GM10266 (cell line): ENCODE measurements around the gene CACNA1I.

Source experiments
- DNase-seq: peaks from one replicate; pipeline ENCODE4 v3.0.0; 2012; ENCODE audit errors: extremely low spot score
- TF ChIP-seq, protein P1 (sequence below): IDR thresholded peaks from 2 replicates; pipeline ENCODE4 v1.5.1; 2012; ENCODE audit warnings: mild to moderate bottlenecking, low read depth; ENCODE audit not compliant: control insufficient read depth, insufficient read depth; ENCODE audit errors: missing control alignments

CACNA1I gene

DNA sequence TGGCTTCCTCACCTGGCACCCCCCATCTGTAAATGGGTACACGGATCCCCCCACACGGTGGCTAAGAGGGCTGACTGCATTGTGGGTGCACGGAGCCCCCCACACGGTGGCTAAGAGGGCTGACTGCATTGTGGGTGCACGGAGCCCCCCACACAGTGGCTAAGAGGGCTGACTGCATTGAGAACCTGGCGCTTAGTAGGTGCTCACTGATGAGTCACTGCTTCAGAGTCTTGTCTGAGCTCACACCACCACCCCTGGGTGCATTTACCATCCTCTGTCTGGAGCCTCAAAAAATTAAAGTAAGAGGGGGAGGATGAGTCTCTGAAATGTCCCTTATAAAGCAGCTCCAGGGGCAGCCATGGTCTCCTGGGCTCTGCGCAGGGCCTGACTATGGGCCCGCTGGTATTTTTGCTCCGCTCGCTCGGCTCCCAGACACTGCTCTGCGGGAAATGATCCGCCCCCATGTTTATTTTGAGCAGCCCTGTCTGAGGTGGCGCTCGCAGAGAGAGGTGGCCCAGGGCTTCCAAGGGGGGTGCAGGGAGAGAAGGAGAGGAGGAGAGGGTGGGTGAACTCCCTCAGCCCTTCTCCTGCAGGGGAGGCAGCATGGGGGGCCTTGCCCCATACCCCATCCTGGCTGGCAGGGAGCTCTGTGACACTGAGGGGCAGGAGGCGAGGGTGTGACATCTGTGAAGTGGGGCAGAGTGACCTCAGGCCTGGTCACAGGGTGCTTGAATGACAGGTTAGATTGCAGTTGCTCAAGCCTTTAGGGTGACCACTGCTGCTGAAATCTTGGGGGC, 82.6 kb downstream of the CACNA1I start:
- TF ChIP-seq, protein P1, sequence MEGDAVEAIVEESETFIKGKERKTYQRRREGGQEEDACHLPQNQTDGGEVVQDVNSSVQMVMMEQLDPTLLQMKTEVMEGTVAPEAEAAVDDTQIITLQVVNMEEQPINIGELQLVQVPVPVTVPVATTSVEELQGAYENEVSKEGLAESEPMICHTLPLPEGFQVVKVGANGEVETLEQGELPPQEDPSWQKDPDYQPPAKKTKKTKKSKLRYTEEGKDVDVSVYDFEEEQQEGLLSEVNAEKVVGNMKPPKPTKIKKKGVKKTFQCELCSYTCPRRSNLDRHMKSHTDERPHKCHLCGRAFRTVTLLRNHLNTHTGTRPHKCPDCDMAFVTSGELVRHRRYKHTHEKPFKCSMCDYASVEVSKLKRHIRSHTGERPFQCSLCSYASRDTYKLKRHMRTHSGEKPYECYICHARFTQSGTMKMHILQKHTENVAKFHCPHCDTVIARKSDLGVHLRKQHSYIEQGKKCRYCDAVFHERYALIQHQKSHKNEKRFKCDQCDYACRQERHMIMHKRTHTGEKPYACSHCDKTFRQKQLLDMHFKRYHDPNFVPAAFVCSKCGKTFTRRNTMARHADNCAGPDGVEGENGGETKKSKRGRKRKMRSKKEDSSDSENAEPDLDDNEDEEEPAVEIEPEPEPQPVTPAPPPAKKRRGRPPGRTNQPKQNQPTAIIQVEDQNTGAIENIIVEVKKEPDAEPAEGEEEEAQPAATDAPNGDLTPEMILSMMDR: no peak
- no peak for DNase-seq

DNA sequence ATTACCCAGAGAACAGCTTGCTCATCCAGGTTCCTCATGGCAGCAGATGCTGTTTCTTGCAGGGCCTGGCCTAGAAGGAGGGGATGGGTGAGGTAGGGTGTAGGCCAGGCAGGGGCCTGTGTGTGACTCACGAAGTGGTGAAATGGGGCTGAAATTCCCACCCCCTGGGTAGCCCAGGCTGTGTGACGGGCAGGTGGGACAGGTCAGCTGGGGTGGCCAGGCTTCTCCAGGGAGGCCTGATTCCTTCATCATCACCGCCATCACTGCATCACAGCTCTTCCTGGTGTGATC, 83.2 kb downstream of the CACNA1I start:
- TF ChIP-seq, protein P1: no peak
- DNase-seq: no peak

DNA sequence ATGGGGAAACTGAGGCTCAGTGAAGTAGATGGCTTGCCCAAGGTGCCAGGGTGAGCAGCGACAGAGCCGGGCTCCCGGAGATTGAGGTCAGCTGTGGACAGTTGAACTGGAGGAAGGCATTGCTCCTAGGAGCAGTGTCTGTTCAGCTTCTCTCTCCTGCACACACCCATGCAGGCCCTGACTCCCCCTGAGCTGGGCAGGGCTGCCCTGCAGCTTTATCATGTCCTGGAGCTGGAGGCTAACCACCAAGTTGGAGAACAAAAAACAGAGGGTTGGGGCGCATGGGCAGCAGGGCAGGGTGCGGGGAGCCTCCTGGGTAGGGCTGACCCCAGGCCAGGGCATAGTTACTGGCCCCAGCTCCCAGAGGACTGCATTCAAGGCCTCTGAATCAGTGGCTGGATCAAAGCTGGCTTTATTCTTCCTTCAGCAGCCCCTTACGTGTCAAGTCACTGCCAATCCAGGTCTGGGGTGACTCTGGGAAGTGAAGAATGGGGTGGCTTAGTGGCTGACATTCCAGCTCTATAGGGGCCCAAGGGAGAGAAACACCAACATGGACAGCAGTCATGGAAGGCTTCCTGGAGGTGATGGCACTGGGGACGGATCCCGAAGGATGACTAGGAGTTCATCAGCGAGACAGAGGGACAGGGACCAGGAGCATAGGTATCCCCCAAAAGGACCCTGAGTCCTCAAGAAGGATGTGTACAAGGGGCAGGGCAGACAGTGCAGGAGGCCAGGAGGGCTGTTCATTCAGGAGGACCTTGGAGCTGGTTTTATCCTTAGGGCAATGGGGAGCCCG, 83.8 kb downstream of the CACNA1I start:
- DNase-seq: no peak
- TF ChIP-seq, protein P1: no peak

DNA sequence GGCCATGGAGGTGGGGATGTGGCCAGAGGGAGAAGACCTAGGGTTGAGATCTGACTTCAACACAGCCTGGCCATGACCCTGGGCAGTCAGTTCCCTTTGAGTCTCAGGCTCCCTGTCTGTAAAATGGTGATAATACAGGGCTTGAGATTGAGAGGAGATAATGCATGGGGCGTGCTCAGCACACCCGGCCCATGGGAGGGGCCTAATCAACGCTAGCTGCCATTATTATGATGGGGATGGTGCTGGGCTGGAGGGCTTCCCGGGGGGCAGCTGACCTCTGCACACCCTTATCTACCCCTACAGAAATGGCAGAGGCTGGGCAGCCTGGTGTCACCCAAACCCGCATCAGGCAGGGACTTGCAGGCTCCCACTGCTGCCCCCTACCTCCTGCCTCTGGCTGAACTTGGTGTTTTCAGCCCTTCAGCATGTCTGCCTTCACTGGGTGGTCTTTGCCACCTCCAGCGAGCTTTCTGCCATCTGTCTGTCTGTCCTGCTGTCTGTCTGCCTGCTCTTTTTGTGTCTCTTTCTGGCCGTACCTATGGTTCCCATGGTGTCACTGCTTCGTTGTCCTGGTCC, 84.5 kb downstream of the CACNA1I start:
- TF ChIP-seq, protein P1: no peak
- DNase-seq: no peak

DNA sequence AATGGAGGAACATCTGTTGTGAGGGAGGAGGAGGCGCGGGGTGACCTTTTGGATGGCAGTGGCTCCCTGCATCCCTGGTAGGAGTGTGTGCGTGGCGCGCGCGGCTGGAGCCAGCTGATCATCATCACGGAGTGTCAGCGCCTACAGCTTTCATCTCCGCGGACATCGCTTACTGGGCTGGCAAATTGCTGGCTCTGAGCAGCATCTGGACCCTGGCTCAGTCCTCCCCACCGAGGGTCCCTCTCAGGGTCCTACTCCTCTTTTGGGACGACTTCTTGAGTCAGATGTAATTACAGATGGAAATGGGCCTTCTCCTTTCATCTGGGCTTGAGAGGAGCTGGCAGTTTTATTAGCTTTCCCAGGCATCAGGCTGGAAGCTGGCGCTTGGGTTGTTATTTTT, 85.3 kb downstream of the CACNA1I start:
- TF ChIP-seq, protein P1: no peak
- DNase-seq: no peak

DNA sequence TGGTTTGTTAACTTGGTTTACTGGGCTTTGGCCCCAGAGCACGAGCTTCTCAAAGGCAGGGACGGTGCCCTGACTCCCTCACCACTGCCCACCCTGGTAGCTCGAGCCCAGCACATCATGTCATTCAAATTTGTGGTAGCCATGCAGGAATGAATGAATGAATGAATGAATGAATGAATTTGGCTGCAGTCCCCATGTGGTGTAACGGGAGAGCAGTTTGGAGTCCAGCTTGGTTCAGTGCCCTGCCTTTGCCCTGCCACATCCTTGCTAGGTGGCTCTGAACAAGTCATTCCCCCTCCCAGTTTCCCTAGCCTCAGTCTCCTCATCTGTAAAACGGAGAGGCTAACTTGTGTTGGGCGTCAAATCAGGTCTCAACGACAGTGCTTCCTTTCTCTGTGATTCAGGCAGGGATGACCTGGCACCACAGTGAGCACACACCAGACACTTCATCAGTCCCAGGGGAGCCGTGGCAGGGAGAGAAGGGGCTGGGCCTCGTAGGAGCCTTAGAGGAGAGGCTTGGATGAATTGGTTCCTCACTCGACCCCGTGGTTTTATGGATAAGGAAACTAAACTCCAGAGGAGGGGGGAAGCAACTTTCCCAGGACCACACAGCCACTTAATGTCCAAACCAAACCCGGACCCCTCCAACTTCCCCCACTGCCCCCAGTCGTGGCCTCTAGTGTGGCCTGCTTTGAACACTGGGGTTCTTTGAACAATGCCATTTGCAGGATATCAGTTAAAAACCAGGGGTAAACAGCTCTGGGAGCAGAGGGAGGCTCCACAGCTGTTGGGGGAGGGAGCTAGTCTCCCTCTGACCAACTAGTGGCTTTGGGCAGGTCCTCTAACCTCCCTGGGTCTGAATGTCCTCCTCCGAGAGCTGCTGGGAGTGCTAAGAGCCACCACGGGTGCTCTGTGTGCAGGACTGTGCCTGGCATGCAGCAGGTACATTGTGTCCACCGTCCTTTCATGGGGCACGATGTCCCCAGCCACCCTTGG, 86.2 kb downstream of the CACNA1I start:
- no peak for DNase-seq
- TF ChIP-seq, protein P1: no peak
